Transverse colon (tissue), 4 donors: ENCODE results near the gene NUDT6. TPM values are rescaled to one million over a fixed set of nuclear protein-coding genes. Genes with fewer than 3 reads are reported as not detected.
"Not testable (repeated sequence)": the region's sequence is repeated elsewhere in the genome, so short reads cannot be mapped to it uniquely, and the experiment has no call there.

Experiments
- DNase-seq: peaks from one replicate; pipeline ENCODE4 v3.0.0-alpha.2; 2019
- H3K27ac ChIP-seq, 4 donors: fragments of 200-600 bp; sonication (generic); 2 replicates each; pipeline ENCODE4 v1.5.1; 2016 to 2018; ENCODE audit warnings: inconsistent platforms in 4 of 4
- H3K27me3 ChIP-seq: fragments of 200-600 bp; sonication (generic); 2 replicates; pipeline ENCODE4 v1.5.1; 2017; ENCODE audit warnings: inconsistent platforms
- H3K36me3 ChIP-seq, 4 donors: fragments of 200-600 bp; sonication (generic); 2 replicates each; pipeline ENCODE4 v1.5.1; 2017 to 2019; ENCODE audit warnings: inconsistent platforms in 4 of 4
- H3K4me1 ChIP-seq, 4 donors: fragments of 200-600 bp; sonication (generic); 2 replicates each; pipeline ENCODE4 v1.5.1; 2017 to 2020; ENCODE audit warnings: inconsistent platforms in 4 of 4
- H3K4me3 ChIP-seq, 4 donors: fragments of 200-600 bp; sonication (generic); 1 replicate in 1 of 4; 2 replicates in 3 of 4; pipeline versions ENCODE4 v1.5.1 to v1.6.1; 2017 to 2019; ENCODE audit warnings: inconsistent platforms in 4 of 4
- H3K9me3 ChIP-seq, 2 donors: fragments of 200-600 bp; sonication (generic); 2 replicates each; pipeline ENCODE4 v1.5.1; 2017 to 2019; ENCODE audit warnings: inconsistent platforms in 2 of 2
- EP300 ChIP-seq: sonication (generic); formaldehyde crosslinking; IDR thresholded peaks from one replicate; pipeline ENCODE4 v1.6.1; 2017; ENCODE audit warnings: antibody characterized with exemption, low read depth
- POLR2A ChIP-seq: fragments of 450-650 bp; IDR thresholded peaks from one replicate; pipeline ENCODE4 v1.6.1; 2016; ENCODE audit warnings: antibody characterized with exemption, mild to moderate bottlenecking, moderate library complexity
- POLR2AphosphoS5 ChIP-seq, 3 donors: sonication (generic); formaldehyde crosslinking; IDR thresholded peaks; one replicate each; pipeline ENCODE4 v1.6.1; 2016; ENCODE audit warnings: antibody characterized with exemption in 3 of 3
- WGBS, 2 donors: methylation state at CpG; one replicate each; pipeline ENCODE4 v1.1.5; 2018; ENCODE audit warnings: low coverage in 1 of 2; 5-methylcytosine and 5-hydroxymethylcytosine counted together
- in situ Hi-C, 4 donors: fragments of 200-750 bp; cut with MboI; loops; one replicate each; pipeline versions ENCODE4 v1.15.0 to v1.15.1; 2017; ENCODE audit warnings: low sequenced_read_pairs in 3 of 4, low pct_ligation_motif_present in 1 of 4, low pct_unique_long_range_greater_than_20kb in 1 of 4
- intact Hi-C: fragments of 100-400 bp; cut with DNase I; formaldehyde crosslinking; loops from one replicate; pipeline ENCODE4 v1.15.1; 2023; ENCODE audit warnings: low total_unique reads
- total RNA-seq, 4 donors: library from RNA; depleted of rRNA; stranded (reverse); fragments of >200 nt; gene quantifications; one replicate each; pipeline ENCODE4 v1.1.0, GENCODE V29; 2016
- TF ChIP-seq, protein P1 (sequence below), 5 experiments: fragments of 200-600 bp in 3 of 5; fragments of 450-650 bp in 2 of 5; sonication (generic) in 3 of 5; IDR thresholded peaks; 1 replicate in 2 of 5; 2 replicates in 3 of 5; pipeline ENCODE4 v1.5.1; 2016 to 2017; ENCODE audit warnings: antibody characterized with exemption in 5 of 5, inconsistent platforms in 3 of 5, mild to moderate bottlenecking in 2 of 5, moderate library complexity in 1 of 5

NUDT6 gene
- total RNA-seq, 4 donors from 2014 or later: 2.2 to 13.5 (median 7.3) TPM

DNA sequence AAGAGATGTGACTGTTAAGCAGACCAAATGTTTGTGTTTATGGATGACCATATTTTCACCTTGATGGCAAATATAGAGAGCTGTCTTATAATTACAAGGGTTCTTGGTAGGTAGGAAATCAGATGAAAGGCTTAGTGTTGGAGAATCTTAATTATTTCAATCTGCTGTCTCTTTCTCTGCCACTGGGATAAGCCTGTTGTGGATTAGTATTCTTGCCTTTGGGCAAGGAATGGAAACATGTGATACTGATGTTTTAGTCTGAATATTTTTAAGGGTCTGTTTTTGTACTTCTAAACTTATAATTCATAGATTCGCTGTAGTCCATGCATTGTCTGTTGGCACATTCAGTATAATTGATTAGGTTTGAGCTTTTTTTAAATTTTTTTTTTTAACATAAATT, 23.7 kb upstream of the NUDT6 start:
- no peaks in the 10 kb centered on the region for H3K27me3 ChIP-seq

DNA sequence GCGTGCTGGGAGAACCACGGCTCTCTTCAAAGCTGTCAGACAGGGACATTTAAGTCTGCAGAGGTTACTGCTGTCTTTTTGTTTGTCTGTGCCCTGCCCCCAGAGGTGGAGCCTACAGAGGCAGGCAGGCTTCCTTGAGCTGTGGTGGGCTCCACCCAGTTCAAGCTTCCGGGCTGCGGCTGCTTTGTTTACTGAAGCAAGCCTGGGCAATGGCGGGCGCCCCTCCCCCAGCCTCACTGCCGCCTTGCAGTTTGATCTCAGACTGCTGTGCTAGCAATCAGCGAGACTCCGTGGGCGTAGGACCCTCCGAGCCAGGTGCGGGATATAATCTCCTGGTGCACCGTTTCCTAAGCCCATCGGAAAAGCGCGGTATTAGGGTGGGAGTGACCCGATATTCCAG, 22.7 kb upstream of the NUDT6 start:
- H3K36me3 ChIP-seq: peaks cover 0 to 11% (median 0%) of the 10 kb centered on the region in 4 donors
- in situ Hi-C loops, H3K4me1 ChIP-seq, H3K9me3 ChIP-seq, intact Hi-C loops, H3K4me3 ChIP-seq, H3K27me3 ChIP-seq, H3K27ac ChIP-seq: not testable (repeated sequence)
- DNase-seq: peak; percentile 37
- WGBS, 2 donors: 92 to 100% methylated on average over 3 to 17 of the region's 17 CpGs

More for the DNA sequence above, 23.7 kb upstream of the NUDT6 start:
- no peaks in the 10 kb centered on the region for H3K4me1 ChIP-seq
- WGBS, 2 donors: 90 to 100% methylated on average over 1 of the region's 1 CpG
- no peak for DNase-seq
- TF ChIP-seq EP300 (no peak), POLR2AphosphoS5 (IDR thresholded peaks at IDR 0.05) (no peak), POLR2A (no peak)
- TF ChIP-seq, protein P1, sequence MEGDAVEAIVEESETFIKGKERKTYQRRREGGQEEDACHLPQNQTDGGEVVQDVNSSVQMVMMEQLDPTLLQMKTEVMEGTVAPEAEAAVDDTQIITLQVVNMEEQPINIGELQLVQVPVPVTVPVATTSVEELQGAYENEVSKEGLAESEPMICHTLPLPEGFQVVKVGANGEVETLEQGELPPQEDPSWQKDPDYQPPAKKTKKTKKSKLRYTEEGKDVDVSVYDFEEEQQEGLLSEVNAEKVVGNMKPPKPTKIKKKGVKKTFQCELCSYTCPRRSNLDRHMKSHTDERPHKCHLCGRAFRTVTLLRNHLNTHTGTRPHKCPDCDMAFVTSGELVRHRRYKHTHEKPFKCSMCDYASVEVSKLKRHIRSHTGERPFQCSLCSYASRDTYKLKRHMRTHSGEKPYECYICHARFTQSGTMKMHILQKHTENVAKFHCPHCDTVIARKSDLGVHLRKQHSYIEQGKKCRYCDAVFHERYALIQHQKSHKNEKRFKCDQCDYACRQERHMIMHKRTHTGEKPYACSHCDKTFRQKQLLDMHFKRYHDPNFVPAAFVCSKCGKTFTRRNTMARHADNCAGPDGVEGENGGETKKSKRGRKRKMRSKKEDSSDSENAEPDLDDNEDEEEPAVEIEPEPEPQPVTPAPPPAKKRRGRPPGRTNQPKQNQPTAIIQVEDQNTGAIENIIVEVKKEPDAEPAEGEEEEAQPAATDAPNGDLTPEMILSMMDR (IDR thresholded peaks at IDR 0.05): no peak
- intact Hi-C loops (no loop called here), in situ Hi-C loops (no loop called here)
- no peak overlapping the region for H3K4me3 ChIP-seq
- H3K9me3 ChIP-seq: no peaks in the 10 kb centered on the region
- peaks cover 0 to 11% (median 3%) of the 10 kb centered on the region in 4 donors for H3K36me3 ChIP-seq
- no peak overlapping the region for H3K27ac ChIP-seq

DNA sequence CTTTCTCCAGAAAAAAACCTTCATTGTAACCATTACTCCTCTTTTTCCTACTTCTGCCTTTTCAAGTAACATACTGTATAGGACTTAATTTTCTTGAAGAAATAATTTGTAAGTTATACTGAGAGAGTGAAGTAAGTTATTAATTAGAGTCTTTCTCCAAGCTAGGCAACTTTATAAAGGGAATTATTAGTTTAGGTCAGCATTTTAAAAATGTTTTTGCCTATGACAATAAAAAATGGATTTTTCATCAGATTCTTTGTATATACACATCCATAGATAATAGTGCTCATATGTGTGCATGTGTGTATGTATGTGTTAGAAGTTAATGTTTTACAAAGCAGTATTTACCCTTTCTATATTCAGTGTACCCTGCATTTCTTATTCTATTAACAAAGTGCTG, 10.4 kb upstream of the NUDT6 start:
- Histone ChIP-seq H3K4me1 (no peaks in the 10 kb centered on the region), H3K36me3 (peaks cover 0 to 12% (median 0%) of the 10 kb centered on the region in 4 donors), H3K9me3 (no peaks in the 10 kb centered on the region), H3K27me3 (no peaks in the 10 kb centered on the region), H3K27ac (no peak overlapping the region), H3K4me3 (no peak overlapping the region)
- in situ Hi-C loops (no loop called here), intact Hi-C loops (loop anchor here (5.0 kb wide), 1 partner anchor 175 kb away; no protein-coding TSS in a partner anchor)
- no peak for TF ChIP-seq POLR2A
- TF ChIP-seq EP300: no peak
- no peak for TF ChIP-seq POLR2AphosphoS5 (IDR thresholded peaks at IDR 0.05)
- TF ChIP-seq, protein P1 (IDR thresholded peaks at IDR 0.05): no peak
- no peak for DNase-seq

DNA sequence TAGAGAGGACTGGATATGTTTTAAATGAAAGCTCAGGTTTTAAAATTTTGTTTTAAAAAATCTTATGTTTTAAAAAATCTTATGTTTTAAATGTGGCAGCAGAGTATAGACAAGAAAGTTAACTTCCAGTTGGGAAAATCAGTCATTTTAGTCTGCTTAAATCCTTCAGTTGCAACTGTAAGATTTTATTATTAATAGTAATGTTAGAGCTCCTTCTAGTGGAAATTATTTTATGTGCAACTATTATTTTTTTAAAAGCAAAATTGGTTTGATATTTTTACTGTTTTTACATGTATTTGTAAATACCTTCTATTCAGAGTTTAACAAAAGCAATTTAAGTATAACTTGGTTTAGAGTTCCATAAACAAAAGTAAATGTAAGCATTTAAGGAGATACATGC, 8.5 kb upstream of the NUDT6 start:
- TF ChIP-seq, protein P1 (IDR thresholded peaks at IDR 0.05): peak; percentile 45 to 65 (median 58)
- TF ChIP-seq POLR2AphosphoS5 (IDR thresholded peaks at IDR 0.05): no peak
- in situ Hi-C loops (no loop called here), intact Hi-C loops (loop anchor here (5.0 kb wide), 1 partner anchor 174 kb away; no protein-coding TSS in a partner anchor)
- Histone ChIP-seq H3K36me3 (peaks cover 0 to 9% (median 0%) of the 10 kb centered on the region in 4 donors), H3K4me3 (no peak overlapping the region), H3K4me1 (no peaks in the 10 kb centered on the region), H3K27ac (no peak overlapping the region), H3K27me3 (no peaks in the 10 kb centered on the region), H3K9me3 (no peaks in the 10 kb centered on the region)
- no peak for DNase-seq

DNA sequence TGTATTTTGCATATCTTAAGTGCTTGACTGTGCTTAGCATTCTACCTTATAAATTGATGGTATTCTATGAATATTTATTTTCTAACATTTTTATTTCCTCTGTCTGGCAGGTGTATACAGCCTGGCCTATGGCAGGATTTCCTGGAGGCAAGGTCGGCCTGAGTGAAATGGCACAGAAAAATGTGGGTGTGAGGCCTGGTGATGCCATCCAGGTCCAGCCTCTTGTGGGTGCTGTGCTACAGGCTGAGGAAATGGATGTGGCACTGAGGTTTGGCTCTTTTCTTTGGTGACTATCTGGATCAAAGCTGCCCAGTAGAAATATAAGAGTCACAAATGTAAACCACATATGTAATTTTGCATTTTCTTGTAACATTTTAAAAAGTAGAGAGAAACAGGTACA, 6.5 kb upstream of the NUDT6 start:
- 78 to 100% methylated on average over 1 of the region's 1 CpG for WGBS, 2 donors
- in situ Hi-C loops: loop anchor here in 3 of 4 donors (10.0 kb wide), 2 partner anchors 164 to 174 kb away; no protein-coding TSS in a partner anchor
- DNase-seq: no peak
- Histone ChIP-seq H3K4me3 (no peak overlapping the region), H3K27me3 (no peaks in the 10 kb centered on the region), H3K4me1 (peaks cover 0 to 8% (median 3%) of the 10 kb centered on the region in 4 donors), H3K9me3 (no peaks in the 10 kb centered on the region), H3K36me3 (peaks cover 0 to 9% (median 0%) of the 10 kb centered on the region in 4 donors), H3K27ac (no peak overlapping the region)
- TF ChIP-seq POLR2AphosphoS5 (IDR thresholded peaks at IDR 0.05) (no peak), EP300 (no peak), POLR2A (no peak)
- TF ChIP-seq, protein P1 (IDR thresholded peaks at IDR 0.05): no peak
- intact Hi-C loops: loop anchor here (10.0 kb wide), 1 partner anchor 324 kb away; no protein-coding TSS in a partner anchor
